T-helper 1 cell treated with Interleukin-12 subunit alpha and Interleukin-12 subunit beta and Interleukin-4 antibody, amounts not matched to agents 30 ng/mL and 1 ng/mL, for 36 hours (primary cell): ENCODE data around the gene EMILIN3. TPM values are rescaled to one million over a fixed set of nuclear protein-coding genes. Genes with fewer than 3 reads are reported as not detected.

Experiments used
- intact Hi-C: fragments of 100-400 bp; cut with micrococcal nuclease; formaldehyde crosslinking; loops from one replicate; pipeline ENCODE4 v1.15.1; 2024
- total RNA-seq: library from RNA; stranded (reverse); gene quantifications from 2 replicates; pipeline ENCODE4 v1.2.3, GENCODE V29; 2022

The EMILIN3 gene
- total RNA-seq, 1 donor from 2014 or later: 0.10 TPM

GRCh38 chr20:41392295-41392694, 25.7 kb upstream of the EMILIN3 start:
- intact Hi-C loops: no loop called here

DNA sequence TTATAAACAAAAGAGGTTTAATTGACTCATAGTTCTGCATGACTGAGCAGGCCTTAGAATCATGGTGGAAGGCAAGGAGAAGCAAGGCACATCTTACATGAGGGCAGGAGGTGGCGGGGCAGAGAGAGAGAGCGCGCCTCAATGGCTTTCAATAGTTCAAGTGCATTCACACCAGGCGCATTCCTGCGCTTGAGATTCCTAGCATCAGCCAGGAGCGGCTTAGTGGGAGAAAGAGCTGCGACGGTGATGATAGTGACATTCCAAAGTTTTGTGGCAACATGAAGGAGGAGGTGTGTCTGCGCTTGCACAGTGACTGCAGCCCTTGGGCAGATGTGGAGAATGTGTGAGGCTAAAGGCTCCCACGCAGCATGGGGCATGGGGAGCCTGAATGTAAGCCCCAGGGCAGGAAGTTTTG, 25.0 kb upstream of the EMILIN3 start:
- intact Hi-C loops: no loop called here

GRCh38 chr20:41390889-41391288, 24.3 kb upstream of the EMILIN3 start:
- intact Hi-C loops: no loop called here

- intact Hi-C loops: no loop called here
Observed at GRCh38 chr20:41387444-41387851, 20.8 kb upstream of the EMILIN3 start.

GRCh38 chr20:41386502-41387427, 20.1 kb upstream of the EMILIN3 start:
- intact Hi-C loops: no loop called here

- intact Hi-C loops: no loop called here
Observed at GRCh38 chr20:41382791-41383305, 16.2 kb upstream of the EMILIN3 start.

- intact Hi-C loops: no loop called here
Observed at GRCh38 chr20:41380551-41381193, 14.1 kb upstream of the EMILIN3 start.

- intact Hi-C loops: no loop called here
Observed at GRCh38 chr20:41379551-41379950, 12.9 kb upstream of the EMILIN3 start.

DNA sequence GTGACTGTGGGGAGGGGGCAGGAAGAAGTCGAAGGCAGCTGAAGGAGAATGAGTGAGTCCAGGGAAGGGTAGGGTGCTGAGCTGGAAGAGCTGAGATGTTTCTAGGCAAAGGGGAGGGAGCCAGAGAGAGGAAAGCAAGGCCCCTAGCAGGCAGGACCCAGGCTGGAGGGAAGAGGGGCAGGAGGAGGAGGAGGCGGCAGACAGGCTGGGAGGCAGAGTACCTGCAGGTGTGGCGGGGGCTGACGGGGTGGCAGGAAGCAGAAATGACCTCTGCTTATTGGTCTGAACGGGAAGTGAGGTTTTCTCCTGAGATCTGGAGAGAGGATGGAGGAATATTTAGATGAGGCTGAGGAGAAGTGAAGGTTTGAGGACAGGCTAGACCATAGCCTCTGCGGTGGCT, 10.7 kb upstream of the EMILIN3 start:
- intact Hi-C loops: no loop called here

DNA sequence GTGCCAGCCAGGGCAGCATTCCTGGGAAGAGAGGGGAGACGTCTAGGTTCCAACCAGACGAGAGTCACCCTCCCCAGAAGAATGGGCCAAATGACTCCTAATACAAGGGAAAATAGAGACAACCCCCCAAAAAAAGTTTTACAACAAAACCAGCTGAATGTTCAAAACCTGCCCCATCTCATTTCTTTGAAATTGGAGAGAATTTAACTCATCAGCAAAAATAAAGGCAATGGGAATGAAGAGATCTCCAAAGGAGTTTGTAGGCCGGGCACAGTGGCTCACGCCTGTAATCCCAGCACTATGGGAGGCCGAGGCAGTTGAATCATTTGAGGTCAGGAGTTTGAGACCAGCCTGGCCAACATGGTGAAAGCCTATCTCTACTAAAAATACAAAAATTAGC, 9.7 kb upstream of the EMILIN3 start:
- intact Hi-C loops: no loop called here

DNA sequence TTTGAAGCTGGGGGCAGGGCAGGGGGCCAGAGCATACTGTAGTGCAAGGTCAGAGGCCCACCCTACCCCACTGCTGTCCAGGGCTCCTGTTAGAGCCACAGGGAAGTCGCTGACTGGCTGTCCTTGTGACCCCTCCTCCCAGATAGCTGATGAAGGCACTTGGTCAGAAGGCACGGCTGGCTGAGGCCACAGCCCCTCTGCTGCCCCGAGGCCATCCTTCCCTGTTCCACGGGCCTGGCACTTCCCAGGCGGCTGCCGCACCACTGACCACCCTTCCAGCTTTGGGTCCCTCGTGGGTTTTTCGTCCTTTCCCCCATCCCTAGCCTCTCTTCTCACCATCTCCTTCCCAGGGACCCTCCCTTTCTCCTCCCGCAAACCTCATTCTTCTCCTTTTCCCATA, 9.2 kb upstream of the EMILIN3 start:
- intact Hi-C loops: no loop called here

DNA sequence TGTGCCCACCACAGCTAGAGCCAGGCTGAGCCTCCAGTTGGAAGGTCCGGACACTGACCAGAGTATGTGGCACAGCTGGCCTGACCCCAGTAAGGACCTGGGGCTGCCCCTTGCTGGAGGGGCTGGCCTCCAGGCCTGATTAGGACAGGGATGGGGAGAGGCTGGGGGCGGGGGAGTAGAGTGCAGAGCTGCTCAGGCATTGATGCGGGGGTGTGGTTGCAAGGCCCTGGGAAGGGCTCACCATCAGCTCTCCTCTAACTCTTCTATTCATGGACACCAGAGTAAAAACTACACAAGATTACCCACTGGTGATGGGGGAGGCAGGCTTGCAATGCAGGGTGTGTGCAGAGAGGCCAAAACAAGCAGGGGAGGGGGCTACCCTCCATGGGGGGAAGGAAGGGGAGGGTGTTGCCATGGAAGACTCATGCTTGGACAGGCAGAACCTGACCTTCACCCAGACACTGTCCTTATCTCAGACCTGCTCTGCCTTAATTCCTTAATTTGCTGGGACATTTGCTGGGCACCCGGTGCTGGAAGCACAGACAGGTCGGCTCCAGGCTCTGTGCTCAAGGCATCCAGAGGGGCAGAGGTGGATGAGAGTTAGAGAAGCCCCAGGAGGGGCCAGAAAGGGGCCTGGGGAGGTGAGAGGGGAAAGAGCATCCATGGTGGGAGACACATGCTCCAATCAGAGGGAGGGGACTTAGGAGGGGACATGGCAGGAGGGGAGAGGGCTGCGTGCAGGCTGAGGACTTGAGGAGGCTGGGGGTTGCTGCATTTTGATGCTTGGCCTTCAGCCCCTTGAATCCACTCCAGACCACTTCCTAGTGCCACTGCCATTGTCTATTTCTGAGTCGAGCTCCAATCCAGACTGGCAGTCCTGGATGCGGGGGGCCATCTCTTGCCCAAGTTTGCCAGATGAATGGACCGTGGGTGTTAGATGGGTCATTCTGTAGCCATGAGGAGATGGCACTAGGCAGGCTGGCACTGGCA, 7.6 kb upstream of the EMILIN3 start:
- intact Hi-C loops: no loop called here

DNA sequence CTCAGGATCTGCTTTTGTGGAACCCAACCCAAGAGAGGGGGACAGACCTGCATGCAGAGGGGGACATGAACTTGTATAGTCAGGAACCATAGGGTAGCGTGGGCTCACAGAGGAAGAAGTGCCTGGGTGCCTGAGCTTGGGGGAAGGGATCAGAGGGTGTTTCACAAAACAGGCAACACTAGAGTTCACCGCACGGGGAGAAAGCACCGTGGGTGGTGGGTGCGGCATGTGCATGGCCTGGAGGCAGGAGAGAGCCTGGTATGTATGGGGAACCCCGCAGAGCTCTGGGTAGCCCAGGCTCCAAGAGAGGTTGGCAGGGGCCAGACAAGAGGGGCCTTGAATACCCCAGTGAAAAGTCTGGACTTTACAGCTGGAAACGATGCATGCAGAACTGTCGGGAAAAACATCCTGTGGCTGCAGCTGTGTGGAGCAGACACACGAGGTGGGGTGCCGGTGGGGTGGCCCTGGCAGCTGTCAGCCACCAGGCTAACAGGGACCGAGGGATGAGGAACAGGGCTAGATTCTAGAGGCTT, 6.7 kb upstream of the EMILIN3 start:
- intact Hi-C loops: no loop called here

- intact Hi-C loops: no loop called here
Observed at GRCh38 chr20:41371371-41371770, 4.8 kb upstream of the EMILIN3 start.

GRCh38 chr20:41370176-41370575, 3.6 kb upstream of the EMILIN3 start:
- intact Hi-C loops: no loop called here

DNA sequence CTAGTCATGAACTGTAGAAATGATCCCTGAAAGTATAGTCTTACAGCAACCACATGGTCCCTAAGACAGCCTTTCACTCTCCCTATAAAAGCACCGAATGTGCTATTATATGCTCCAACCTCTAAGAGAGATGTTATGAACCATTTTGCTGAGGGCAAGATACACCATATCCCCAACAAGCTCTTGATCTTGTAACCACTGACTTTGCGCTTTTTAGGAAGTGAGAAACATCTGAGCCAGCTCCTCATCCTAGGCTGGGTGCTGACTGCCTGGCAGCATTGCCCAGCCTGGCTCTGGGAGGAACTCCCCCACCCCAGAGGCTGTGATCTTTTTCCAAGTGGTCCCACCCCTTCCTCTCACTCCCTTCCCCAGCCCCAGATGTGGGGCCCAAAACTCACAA, 3.1 kb upstream of the EMILIN3 start:
- intact Hi-C loops: no loop called here

DNA sequence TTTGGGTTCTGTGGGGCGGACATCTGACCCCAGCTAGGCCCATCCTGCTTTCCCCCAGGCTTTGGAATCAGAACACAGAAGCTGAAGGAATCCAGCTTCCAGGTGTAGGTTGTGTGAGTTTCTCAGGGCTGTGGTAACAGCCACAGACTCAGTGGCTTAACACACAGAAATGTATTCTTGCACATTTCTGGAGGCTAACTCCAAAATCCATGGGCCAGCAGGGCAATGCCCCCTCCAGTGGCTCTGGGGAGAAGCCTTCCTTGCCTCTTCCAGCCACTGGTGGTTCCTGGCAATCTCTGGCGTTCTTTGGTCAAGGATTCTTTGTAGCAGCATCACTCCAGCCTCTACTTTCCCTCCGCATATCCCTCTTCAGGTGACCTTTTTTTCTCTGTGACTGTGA, 1.3 kb upstream of the EMILIN3 start:
- intact Hi-C loops: no loop called here

GRCh38 chr20:41367393-41367695, 726 bp upstream of the EMILIN3 start:
- intact Hi-C loops: no loop called here

- intact Hi-C loops: no loop called here
Observed at GRCh38 chr20:41365777-41366545, 657 bp downstream of the EMILIN3 start.

DNA sequence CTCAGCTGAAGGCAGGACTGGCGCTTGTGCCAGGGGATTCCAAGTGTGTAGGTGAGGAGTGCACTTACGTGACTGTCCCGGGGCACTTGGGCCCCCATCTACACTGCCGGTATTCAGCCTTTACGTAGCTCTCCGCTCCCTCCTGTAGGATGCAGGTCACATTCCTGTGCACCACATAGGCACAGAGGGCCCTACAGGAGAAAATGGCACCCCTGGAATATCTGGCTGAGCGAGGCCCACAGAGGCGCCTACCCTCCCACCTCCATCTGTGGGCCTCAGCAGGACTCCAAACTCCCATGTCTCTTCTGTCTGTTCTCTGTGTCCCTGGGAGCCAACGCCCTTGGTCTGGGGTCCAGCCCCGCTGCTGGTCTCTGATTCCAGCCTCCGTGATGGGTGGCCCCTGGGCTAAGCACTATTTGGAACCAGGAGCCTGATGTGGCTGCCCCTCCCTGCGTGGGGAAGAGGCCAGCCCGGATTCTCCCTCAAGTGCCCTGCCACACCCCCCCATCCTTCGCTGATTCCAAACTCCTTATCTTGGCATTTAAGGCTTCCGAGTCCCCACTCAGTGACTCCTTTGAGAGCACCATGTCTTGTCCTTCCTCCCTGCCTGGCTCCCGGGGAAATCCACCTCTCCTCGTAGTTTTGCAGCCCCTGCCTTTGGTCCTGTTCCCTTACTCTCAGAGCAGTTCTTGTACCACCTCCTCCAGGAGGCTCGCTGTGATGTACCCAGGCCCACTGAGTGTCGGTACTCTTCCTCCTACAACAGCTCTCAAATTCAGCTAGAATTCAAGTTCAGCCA, 1.5 kb downstream of the EMILIN3 start:
- intact Hi-C loops: no loop called here
